ENCODE results near the gene BBS5.

Gene BBS5

DNA sequence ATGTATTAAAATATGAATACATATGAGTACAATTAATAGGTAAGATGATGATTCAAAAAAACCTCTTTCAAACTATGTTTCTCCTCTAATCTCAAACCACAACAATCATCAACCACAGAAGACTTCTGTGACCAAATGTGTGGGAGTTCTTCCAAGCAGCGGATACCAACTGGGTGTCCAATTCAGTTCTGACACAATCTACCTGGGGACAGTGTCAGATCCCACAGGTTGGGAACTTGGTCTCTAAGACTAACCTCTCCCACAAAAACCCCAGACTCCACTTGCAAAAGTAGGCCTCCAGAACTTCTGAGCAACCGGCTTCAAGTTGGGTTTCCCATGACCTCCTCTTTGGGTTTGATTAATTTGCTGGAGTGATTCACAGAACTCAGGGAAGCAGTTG is 67.5 kb downstream of the BBS5 start:
- TF ChIP-seq, protein P1, sequence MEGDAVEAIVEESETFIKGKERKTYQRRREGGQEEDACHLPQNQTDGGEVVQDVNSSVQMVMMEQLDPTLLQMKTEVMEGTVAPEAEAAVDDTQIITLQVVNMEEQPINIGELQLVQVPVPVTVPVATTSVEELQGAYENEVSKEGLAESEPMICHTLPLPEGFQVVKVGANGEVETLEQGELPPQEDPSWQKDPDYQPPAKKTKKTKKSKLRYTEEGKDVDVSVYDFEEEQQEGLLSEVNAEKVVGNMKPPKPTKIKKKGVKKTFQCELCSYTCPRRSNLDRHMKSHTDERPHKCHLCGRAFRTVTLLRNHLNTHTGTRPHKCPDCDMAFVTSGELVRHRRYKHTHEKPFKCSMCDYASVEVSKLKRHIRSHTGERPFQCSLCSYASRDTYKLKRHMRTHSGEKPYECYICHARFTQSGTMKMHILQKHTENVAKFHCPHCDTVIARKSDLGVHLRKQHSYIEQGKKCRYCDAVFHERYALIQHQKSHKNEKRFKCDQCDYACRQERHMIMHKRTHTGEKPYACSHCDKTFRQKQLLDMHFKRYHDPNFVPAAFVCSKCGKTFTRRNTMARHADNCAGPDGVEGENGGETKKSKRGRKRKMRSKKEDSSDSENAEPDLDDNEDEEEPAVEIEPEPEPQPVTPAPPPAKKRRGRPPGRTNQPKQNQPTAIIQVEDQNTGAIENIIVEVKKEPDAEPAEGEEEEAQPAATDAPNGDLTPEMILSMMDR (IDR thresholded peaks at IDR 0.05; ENCODE audit: low read depth, low read length), result no peak
- no peak for DNase-seq (ENCODE audit: extremely low read depth, low read depth)

Data from AG09319 (cell line).